Retinal pigment epithelial cell (primary cell): ENCODE results near the gene PNMA8C.

Experiments
- DNase-seq: peaks from one replicate; pipeline ENCODE4 v3.0.0-alpha.2; 2010; ENCODE audit warnings: low read depth
- H3K4me3 ChIP-seq: 2 replicates; pipeline ENCODE4 v1.5.1; 2011; ENCODE audit warnings: mild to moderate bottlenecking, low read length, control low read depth, moderate library complexity
- TF ChIP-seq, protein P1 (sequence below): conservative IDR thresholded peaks from 2 replicates; pipeline ENCODE4 v1.5.1; 2011; ENCODE audit warnings: low read depth, low read length, control low read depth, inconsistent platforms

PNMA8C gene

DNA sequence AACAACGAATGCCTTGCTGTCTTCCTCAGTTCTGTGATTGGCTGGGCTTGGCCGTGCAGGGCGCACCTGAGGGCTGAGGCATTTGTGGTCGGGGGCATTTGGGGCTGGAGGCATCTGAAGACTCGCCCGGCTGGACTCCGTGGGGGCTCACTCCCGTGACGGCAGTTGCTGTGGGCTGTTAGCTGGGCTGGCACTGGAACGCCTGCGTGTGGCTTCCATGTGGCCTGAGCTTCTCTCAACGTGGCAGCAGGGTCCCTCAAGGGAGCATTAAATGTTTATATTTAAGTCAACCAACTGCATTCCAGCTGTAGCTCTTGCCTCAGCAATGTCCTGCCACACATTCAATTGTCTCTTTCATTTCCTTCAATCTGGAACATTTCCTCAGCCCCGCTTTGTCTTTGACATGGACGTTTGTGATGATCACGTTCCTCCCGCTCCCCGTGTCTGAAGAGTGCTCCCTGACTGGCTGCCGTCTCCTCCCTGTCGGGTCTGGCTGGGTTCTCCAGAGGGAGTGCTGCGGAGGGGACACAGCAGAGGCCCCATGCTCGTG lies 36.4 kb downstream of the PNMA8C start:
- DNase-seq, result no peak
- H3K4me3 ChIP-seq, result no peak overlapping the region
- TF ChIP-seq, protein P1, sequence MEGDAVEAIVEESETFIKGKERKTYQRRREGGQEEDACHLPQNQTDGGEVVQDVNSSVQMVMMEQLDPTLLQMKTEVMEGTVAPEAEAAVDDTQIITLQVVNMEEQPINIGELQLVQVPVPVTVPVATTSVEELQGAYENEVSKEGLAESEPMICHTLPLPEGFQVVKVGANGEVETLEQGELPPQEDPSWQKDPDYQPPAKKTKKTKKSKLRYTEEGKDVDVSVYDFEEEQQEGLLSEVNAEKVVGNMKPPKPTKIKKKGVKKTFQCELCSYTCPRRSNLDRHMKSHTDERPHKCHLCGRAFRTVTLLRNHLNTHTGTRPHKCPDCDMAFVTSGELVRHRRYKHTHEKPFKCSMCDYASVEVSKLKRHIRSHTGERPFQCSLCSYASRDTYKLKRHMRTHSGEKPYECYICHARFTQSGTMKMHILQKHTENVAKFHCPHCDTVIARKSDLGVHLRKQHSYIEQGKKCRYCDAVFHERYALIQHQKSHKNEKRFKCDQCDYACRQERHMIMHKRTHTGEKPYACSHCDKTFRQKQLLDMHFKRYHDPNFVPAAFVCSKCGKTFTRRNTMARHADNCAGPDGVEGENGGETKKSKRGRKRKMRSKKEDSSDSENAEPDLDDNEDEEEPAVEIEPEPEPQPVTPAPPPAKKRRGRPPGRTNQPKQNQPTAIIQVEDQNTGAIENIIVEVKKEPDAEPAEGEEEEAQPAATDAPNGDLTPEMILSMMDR, result no peak

DNA sequence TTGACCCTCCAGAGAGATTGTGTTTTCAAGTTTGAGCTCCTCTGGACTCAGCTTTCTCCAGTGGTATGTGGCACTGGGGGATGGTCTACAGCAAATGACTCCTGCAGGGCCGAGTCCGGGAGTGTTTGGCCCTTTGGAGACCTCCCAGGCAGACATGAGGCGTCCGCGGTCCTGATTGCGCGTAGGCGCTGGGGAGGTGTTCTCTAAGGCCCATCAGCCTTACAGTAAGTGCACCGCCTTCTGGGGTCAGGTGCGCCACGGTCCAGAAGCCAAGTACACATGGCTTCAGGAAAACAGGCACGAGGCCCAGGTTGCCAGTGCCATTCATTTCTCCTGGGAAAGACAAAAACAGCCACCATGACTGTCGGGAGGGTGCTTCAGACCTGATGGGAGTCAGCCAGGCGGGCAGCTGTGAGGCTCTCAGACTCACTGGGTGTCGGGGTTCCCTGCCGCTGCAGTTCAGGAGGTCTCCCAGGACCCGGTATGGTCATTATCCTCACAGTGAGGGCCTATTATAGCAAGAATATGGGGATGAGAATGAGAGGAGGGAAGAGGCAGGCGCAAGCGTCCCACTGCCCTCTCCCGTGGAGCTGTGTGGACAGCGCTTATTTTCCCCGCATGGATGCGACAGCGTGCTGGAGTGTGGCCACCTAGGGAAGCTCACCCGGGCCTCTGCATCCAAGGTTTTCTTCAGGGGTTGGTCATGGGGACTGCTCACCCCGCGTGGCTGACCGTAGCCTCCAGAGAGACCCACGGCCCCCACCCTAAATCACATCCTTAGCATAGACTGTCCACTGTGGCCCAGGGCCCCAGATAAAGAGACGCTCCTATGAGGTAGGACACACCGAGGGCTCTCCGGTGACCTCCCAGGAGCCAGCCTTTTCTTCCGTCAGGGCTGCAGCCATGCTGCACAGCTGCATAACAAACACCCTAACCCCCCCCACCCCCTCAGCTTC lies 37.2 kb downstream of the PNMA8C start:
- H3K4me3 ChIP-seq, result no peak overlapping the region
- DNase-seq, result no peak
- TF ChIP-seq, protein P1, result no peak

DNA sequence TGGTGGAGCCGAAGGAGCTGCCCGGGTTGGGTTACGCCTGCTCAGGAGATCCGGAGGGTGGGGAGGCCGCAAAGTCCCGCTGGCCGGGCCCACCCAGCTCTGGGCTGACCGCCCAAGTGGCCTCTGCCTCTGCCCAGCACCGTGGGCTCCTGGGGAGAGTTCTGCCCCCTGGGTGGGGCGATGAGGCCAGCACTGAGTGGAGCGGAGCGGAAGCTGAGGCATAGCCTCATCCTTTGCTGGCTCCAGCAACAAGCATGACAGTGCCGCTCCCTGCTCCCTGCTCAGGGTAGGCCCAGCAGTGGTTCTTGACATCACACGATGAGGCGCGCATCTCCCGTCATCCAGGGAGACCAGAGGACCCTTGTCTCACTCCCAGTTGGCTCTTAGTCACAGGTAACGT lies 37.9 kb downstream of the PNMA8C start:
- TF ChIP-seq, protein P1, result no peak

DNA sequence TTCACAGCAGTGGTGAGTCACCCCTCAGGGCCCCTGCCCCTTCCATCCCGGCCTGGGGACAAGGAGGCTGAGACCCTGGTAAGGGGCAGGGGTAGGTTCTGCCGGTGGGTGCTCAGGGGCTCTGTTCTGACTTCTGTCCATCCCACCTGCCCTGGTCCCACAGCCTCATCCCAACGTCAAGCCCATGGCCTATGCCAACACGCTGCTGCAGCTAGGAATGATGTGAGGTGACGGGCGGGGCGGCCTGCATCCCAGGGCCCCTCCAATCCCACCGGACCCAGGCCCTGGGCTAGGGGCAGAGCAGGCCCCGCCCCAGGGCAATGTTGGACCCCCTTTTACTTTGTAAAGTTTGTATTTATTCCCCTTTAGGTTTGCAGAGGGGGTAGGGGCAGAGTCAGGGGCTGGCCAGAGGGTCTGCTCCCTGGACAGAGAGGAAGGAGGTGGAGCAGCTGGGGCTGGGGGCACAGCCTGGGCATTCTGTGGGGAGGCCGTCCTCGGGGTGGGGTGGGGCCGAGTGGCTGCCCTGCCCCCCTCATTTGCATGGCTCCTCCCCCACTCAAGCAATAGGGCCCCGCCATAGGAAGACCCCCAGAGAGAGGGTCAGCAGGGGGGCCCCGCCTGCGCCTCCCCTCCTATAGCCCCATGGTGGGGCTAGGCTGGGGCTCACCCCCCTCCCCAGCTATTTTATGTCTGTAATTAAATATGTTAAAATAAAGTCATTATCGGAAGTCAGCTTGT lies 38.4 kb downstream of the PNMA8C start:
- TF ChIP-seq, protein P1, result no peak

More for the DNA sequence above, 37.9 kb downstream of the PNMA8C start:
- no peak overlapping the region for H3K4me3 ChIP-seq
- DNase-seq, result no peak

DNA sequence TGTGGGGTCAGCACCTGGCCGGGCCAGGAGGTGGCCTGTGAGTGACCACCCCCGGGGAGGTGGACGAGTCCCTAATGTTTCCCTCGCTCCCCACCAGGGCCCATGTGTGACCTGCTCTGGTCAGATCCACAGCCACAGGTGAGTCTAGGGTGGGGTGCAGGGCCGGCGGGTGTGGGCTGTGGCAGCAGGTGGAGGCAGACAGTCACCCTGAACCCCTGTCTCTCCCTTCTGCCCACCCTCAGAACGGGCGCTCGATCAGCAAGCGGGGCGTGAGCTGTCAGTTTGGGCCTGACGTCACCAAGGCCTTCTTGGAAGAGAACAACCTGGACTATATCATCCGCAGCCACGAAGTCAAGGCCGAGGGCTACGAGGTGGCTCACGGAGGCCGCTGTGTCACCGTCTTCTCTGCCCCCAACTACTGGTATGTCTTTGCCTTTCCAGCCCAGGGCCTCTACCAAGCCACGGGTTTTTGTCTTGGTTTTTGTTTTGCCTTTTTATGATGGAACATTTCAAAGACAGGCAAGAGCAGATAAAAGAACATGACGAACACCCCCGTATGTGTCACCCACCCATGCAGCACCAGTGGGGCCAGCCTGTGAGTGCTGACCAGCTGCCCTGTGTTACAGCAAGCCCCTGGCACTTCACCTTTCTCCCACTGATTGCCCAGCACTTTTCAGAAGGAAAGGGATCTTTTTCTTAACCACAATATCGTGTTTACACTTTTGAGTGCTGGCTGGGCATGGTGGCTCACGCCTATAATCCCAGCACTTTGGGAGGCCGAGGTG lies 40.2 kb downstream of the PNMA8C start:
- H3K4me3 ChIP-seq, result no peak overlapping the region
- no peak for DNase-seq
- TF ChIP-seq, protein P1, result no peak

More for the DNA sequence above, 38.4 kb downstream of the PNMA8C start:
- DNase-seq, result no peak
- no peak overlapping the region for H3K4me3 ChIP-seq

DNA sequence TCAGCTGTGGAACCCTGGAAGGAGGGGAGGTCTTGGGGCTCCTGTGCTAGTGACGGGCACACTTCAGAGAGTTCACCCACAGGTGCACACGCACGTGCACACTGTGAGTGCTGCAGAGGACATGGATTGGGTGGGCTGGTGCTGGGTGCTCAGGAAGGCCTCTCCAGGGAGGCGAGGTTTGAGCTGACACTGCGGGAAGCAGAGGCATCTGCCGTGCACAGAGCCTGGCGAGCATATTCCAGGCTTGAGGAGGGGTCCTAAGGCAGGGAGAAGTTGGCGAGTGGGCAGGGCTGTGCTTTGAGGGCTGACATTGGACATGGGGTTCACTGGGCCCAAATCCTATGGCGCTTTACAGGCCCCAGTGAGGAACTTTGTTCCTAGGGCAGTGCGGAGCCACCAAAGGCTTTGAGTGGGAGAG lies 41.0 kb downstream of the PNMA8C start:
- TF ChIP-seq, protein P1, result no peak
- no peak overlapping the region for H3K4me3 ChIP-seq
- no peak for DNase-seq
